Mucosa of stomach (tissue), 1 donor: ENCODE results near the gene DLAT.

Experiments used
- H3K27me3 ChIP-seq: one replicate; pipeline ENCODE4 v1.7.0; 2013; ENCODE audit warnings: mild to moderate bottlenecking, low read length; ENCODE audit not compliant: control insufficient read depth, insufficient read depth
- H3K36me3 ChIP-seq: one replicate; pipeline ENCODE4 v1.7.0; 2013; ENCODE audit warnings: low read length; ENCODE audit not compliant: control insufficient read depth, insufficient read depth
- H3K4me1 ChIP-seq: one replicate; pipeline ENCODE4 v1.7.0; 2013; ENCODE audit warnings: mild to moderate bottlenecking, low read length; ENCODE audit not compliant: control insufficient read depth, insufficient read depth
- H3K4me3 ChIP-seq: one replicate; pipeline ENCODE4 v1.7.0; 2013; ENCODE audit warnings: low read length
- H3K9ac ChIP-seq: one replicate; pipeline ENCODE4 v1.7.0; 2013; ENCODE audit warnings: mild to moderate bottlenecking, low read length, moderate library complexity
- H3K9me3 ChIP-seq: one replicate; pipeline ENCODE4 v1.7.0; 2013; ENCODE audit warnings: mild to moderate bottlenecking, low read length, moderate library complexity; ENCODE audit not compliant: control insufficient read depth
- donor health status: Pancreatic carcinoma.

Gene DLAT

DNA sequence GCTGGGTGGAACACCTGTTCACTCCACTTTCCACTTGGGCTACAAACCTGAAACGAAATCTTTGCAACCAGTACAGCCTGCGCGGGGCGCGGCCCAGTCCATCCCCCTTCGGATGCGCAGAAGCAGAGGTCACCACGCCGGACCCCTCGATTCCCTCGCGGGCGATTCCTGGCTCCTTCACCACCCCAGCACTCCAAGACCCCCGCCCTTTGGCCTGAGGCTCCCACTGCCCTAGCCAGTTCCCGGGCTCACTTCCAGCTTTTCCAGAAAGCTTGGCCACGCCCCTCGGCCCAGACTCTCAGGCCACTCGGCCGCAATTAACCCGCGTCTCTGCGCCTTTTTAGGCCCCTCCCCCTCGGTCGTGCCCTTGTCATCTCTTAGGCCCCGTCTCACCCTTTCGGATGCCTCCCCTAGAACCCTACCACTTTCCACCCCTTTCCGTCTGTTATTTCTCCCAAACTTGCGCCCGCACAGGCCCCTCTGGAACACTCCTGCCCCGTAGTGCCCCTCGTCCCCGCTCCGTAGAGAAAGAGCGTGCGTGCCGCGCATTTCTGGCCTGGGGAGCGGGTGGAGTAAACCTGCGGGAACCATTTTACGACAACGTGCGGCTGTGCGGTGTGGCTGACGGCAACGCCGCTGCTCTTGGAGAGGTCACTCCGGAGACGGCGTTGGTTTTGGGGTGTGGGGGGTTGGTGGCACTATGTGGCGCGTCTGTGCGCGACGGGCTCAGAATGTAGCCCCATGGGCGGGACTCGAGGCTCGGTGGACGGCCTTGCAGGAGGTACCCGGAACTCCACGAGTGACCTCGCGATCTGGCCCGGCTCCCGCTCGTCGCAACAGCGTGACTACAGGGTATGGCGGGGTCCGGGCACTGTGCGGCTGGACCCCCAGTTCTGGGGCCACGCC is at the start of gene DLAT:
DLAT (plus strand) TSS at position 636 of the 906 bp plus-strand sequence; CDS start at position 701, 65 bp downstream.
- Histone ChIP-seq H3K27me3 (no peaks in the 10 kb centered on the region), H3K4me1 (peaks cover 5% of the 10 kb centered on the region), H3K4me3 (peak within 1 kb of the TSS; percentile 67), H3K9ac (peak within 1 kb of the TSS; percentile 87), H3K36me3 (no peaks in the 10 kb centered on the region), H3K9me3 (no peaks in the 10 kb centered on the region)

- Histone ChIP-seq H3K4me1 (peaks cover 28% of the 10 kb centered on the region), H3K27me3 (no peaks in the 10 kb centered on the region), H3K4me3 (no peak overlapping the region), H3K36me3 (no peaks in the 10 kb centered on the region), H3K9me3 (no peaks in the 10 kb centered on the region), H3K9ac (peak overlapping the region; percentile 51)
Observed at GRCh38 chr11:111976119-111976766, 49.0 kb upstream of the DLAT start.

DNA sequence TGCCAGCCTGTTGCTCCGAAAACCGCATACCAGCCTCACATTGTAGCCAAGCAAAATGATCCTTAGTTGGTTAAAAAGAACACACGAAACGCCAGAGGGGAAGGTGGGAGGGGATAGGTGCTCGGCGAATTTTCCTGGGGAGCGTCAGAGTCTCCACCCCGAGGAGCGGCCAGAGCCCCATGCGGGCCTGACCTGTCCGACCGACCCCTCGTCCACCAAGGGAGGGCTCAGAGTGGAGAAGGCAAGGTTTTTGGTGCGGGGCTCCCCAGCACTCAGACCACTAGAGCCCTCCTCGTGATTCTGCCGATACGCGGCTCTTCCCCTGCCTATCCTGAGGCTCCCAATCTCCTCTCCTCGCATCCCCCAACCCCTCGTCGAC is 48.5 kb upstream of the DLAT start:
- peak overlapping the region; percentile 51 for H3K9ac ChIP-seq
- H3K4me3 ChIP-seq: no peak overlapping the region

DNA sequence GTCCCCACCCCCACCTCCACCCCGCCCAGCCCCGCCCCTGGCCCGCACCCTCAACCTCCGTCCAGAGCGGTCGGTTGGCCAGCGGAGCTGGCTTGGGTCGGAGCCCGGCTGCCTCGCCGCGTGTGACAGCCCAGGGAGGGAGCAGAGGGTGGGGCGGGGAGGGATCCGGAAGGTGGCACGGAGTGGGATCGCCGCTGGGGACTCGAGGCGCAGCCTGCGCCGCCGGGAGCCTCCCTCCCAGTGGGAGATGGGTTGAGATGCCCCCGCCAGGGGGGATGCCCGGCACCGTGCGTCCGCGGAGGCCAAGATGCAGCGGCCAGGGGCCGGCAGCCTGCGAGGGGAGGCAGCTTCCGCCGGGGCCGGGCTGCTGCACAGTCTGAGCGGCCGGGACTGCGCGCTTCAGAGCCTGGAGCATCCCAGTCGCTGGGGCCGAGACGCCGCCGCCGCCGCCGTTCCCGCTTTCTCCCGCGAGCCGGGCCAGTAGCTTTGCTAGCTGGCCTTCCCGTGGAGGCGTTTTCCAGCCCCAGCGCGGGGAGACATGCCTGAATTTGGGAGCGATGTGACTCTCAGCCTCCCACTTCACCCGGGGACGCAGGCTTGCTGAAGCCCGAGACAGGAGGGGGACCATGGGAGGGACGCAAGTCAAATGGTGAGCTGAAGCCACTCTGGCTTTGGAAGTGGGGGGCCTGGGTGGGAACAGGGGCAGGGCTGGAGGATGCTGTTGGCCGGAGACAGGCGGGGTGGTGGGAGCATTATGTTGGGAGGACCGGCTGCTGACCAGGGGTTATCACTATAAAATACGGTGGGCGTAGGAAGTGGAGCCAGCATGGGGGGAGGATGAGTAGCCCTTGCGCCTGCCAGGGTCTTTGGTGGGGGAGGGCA is 47.8 kb upstream of the DLAT start:
- H3K4me3 ChIP-seq: no peak overlapping the region
- no peaks in the 10 kb centered on the region for H3K9me3 ChIP-seq
- no peaks in the 10 kb centered on the region for H3K36me3 ChIP-seq
- peaks cover 34% of the 10 kb centered on the region for H3K4me1 ChIP-seq
- no peaks in the 10 kb centered on the region for H3K27me3 ChIP-seq
- peak overlapping the region; percentile 61 for H3K9ac ChIP-seq

More for the DNA sequence above, 48.5 kb upstream of the DLAT start:
- Histone ChIP-seq H3K36me3 (no peaks in the 10 kb centered on the region), H3K4me1 (peaks cover 31% of the 10 kb centered on the region), H3K9me3 (no peaks in the 10 kb centered on the region), H3K27me3 (no peaks in the 10 kb centered on the region)

GRCh38 chr11:111978028-111978771 is 47.0 kb upstream of the DLAT start:
- Histone ChIP-seq H3K27me3 (no peaks in the 10 kb centered on the region), H3K4me1 (peaks cover 34% of the 10 kb centered on the region), H3K9ac (peak overlapping the region; percentile 61), H3K36me3 (no peaks in the 10 kb centered on the region), H3K4me3 (no peak overlapping the region), H3K9me3 (no peaks in the 10 kb centered on the region)

GRCh38 chr11:111980062-111980461 is 45.1 kb upstream of the DLAT start:
- H3K4me3 ChIP-seq: no peak overlapping the region
- no peaks in the 10 kb centered on the region for H3K9me3 ChIP-seq
- H3K4me1 ChIP-seq: peaks cover 35% of the 10 kb centered on the region
- no peaks in the 10 kb centered on the region for H3K36me3 ChIP-seq
- no peak overlapping the region for H3K9ac ChIP-seq
- no peaks in the 10 kb centered on the region for H3K27me3 ChIP-seq

DNA sequence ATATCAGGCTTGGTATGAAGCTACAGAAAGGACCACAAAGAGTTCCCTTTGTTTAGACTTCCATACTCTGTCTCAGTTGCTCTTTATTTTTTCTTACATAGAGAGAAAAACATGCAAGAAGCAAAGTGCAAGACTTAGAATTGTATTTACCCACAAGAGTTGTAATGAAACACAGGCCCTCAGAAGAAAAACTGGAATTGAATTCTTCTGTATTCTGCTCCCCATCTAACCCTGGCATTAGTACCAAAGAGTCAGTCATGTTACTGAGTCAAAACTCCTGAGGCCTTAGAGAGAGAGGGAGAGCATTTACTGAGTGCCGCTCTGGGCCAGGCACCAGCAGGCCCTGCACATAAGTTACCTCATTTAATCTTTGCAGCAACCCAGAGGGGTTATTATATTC is 43.9 kb upstream of the DLAT start:
- Histone ChIP-seq H3K36me3 (no peaks in the 10 kb centered on the region), H3K9ac (no peak overlapping the region), H3K4me3 (no peak overlapping the region), H3K4me1 (peaks cover 37% of the 10 kb centered on the region), H3K9me3 (no peaks in the 10 kb centered on the region), H3K27me3 (no peaks in the 10 kb centered on the region)

DNA sequence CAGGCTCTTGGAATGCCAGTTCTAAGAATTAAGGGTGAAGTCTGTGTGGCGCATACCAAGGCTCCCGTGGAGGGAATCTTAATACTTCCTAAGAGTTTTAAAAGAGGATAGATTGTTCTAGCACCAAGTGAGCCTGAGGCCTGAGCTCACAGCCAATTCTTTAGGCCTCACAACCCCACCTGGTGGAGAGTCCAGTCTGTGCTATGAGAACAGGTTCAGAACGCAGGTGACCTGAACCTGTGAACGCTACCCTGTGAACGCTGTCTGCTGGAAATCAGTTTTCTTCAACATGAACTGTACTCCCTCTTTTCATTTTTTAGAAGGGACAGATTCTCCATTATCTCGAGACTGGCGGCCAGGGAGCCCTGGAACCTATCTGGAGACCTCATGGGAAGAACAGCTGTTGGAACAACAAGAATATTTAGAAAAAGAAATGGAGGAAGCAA is 43.2 kb upstream of the DLAT start:
- Histone ChIP-seq H3K9ac (peak overlapping the region; percentile 82), H3K4me1 (peaks cover 31% of the 10 kb centered on the region), H3K9me3 (no peaks in the 10 kb centered on the region), H3K27me3 (no peaks in the 10 kb centered on the region), H3K36me3 (no peaks in the 10 kb centered on the region), H3K4me3 (peak overlapping the region; percentile 94)

DNA sequence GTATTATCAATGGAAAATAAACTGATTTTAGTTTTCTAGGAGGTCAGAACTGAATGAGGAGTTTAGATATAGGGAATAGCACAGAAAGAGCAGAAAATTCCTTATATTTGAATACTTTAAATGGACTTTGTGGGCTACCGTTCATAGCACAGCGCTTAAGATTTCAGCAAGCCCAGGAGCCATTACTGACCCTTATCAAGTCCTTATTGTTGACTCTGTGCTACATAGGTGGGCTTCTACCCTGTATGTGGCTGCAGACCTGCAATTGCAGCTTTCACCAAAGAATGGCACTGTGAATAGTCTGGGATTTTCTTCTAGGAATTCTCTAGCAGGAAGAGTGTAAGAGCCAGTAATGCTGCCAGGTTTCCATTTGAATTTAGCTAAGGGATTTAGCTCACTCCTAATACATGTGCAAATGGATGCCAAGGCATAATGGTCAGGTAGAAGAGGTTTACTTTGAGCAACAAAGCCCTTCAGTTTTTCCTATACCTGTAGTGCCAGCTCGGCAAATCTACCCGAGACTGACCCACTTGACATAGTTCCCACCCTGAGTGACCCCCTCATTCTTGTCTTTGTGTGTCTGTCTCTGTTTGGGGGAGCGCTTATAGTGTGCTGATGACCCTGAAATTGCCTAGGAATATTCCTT is 42.5 kb upstream of the DLAT start:
- no peaks in the 10 kb centered on the region for H3K9me3 ChIP-seq
- no peaks in the 10 kb centered on the region for H3K27me3 ChIP-seq
- H3K36me3 ChIP-seq: no peaks in the 10 kb centered on the region
- H3K9ac ChIP-seq: peak overlapping the region; percentile 82
- H3K4me1 ChIP-seq: peaks cover 27% of the 10 kb centered on the region
- H3K4me3 ChIP-seq: peak overlapping the region; percentile 94

DNA sequence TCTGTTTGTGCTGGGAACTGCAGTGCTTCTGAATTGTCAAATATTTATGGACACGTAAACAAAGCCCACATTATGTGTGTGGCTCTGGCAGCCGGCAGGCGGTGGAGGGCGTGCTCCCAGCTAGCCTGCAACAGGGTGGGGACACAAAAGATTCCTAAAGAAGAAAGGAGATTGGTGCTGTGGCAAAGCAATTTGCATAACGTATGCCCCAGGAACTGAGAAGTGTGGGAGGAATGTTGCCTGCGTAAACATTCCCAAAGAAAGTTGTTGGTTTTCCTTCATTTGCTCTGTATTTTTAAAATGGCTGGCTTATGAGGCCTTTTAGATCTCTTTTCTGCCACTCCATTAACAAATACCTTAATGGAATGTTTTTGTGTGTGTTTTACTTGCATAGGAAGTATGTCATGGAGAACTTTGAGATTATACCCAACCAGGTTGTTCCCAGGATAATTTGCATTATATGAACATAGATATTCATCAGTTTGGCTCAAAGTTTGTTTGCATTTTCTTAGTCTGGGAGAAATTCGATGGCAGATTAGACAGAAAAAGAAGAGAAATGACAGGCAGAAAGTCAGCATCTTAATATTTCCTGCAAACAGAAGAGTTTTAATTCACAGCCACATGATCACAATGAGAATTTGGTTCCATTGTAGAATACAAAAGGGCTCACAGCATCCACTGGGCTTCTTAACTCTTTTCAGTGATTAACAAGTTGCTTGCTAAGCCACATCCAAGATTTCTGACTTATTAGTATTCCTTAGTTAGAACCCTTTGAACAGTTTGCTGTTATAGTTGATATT is 41.8 kb upstream of the DLAT start:
- peak overlapping the region; percentile 82 for H3K9ac ChIP-seq
- H3K27me3 ChIP-seq: no peaks in the 10 kb centered on the region
- H3K4me1 ChIP-seq: peaks cover 20% of the 10 kb centered on the region
- H3K4me3 ChIP-seq: peak overlapping the region; percentile 94
- H3K9me3 ChIP-seq: no peaks in the 10 kb centered on the region
- no peaks in the 10 kb centered on the region for H3K36me3 ChIP-seq
